LNCaP clone FGC (cell line): ENCODE data around the gene SNX17.

Source experiments
- DNase-seq: peaks from one replicate; pipeline ENCODE4 v3.0.0-alpha.2; 2011; ENCODE audit warnings: low read depth
- H3K4me3 ChIP-seq: 2 replicates; pipeline ENCODE4 v1.5.1; 2011; ENCODE audit warnings: mild to moderate bottlenecking, low read depth, low read length, control low read depth
- TF ChIP-seq, protein P1 (sequence below): IDR thresholded peaks from 2 replicates; pipeline ENCODE4 v1.5.1; 2012; ENCODE audit warnings: mild to moderate bottlenecking; ENCODE audit not compliant: control insufficient read depth, insufficient read depth; ENCODE audit errors: extremely low read depth

SNX17 gene

DNA sequence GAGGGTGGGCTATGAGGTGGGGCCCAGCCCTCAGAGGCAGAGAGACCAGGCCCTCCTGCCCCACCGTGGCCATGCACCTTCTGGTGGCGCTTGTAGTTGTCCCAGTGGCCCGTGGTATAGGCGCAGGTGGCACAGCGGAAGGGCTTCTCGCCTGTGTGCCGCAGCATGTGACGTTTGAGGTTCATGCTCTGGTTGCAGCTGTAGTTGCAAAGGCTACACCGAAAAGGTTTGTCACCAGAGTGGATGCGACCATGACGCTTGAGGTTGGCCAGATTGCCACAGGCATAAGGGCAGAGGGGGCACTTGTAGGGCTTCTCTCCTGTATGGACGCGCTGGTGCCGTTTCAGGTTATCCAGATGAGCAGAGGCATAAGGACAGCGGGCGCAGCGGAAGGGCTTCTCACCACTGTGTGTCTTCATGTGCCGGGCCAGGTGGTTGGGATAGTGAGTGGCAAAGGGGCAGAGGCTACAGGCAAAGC, 7.2 kb downstream of the SNX17 start:
- TF ChIP-seq, protein P1, sequence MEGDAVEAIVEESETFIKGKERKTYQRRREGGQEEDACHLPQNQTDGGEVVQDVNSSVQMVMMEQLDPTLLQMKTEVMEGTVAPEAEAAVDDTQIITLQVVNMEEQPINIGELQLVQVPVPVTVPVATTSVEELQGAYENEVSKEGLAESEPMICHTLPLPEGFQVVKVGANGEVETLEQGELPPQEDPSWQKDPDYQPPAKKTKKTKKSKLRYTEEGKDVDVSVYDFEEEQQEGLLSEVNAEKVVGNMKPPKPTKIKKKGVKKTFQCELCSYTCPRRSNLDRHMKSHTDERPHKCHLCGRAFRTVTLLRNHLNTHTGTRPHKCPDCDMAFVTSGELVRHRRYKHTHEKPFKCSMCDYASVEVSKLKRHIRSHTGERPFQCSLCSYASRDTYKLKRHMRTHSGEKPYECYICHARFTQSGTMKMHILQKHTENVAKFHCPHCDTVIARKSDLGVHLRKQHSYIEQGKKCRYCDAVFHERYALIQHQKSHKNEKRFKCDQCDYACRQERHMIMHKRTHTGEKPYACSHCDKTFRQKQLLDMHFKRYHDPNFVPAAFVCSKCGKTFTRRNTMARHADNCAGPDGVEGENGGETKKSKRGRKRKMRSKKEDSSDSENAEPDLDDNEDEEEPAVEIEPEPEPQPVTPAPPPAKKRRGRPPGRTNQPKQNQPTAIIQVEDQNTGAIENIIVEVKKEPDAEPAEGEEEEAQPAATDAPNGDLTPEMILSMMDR: no peak
- no peak for DNase-seq
- H3K4me3 ChIP-seq: no peak overlapping the region

DNA sequence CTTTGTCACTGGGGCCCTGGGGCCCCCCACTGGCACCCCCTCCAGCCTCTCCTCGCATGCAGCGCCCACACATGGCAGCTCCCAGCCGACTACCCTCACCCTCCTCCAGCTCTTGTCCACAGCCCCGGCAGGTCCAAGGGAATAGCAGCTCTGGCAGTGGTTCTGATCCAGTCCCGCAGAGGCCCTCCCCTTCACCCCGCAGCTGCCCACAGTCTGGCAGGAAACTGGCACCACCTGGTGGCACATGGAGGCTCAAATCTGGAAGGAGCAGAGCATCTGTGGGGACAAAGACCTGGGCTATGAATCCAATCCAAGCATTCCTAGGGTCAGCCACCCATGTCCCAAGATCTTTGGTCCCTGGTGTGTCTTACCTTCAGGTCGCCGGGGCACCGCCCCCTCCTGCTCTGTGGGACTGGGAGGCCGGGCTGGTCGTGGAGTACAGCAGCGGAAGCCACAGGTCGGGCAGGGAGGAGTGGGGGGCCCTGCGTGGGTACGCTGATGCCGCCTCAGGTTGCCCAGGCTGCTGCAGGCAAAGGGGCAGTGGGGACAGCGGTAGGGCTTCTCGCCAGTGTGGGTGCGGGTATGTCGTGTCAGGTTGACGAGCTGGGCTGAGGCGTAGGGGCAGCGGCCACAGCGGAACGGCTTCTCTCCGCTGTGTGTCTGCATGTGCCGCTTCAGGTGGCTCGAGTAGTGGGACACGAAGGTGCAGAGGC, 7.8 kb downstream of the SNX17 start:
- TF ChIP-seq, protein P1: peak; percentile 41
- DNase-seq: no peak
- no peak overlapping the region for H3K4me3 ChIP-seq

DNA sequence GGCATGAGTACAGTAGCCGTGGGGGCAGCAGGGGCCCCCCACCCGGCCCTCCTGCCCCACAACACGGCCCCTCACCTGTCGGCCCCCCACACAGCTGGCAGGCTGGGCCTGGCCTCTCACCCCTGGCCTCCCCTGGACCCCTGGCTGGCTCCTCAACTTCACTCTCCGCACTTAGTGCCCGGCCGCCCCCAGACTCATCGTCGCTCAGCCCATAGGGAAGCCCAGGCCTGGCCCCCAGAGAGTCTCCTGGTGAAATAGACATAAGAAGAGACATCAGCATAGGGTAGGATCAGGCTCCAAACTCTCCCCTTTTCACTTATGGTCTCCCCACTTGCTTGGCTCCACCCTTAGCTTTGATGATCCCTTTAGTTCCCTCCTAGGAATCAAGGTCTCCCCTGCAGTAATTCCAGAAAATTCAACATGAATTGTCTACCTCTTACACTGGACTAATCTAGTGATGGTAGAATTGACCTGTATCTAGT, 8.4 kb downstream of the SNX17 start:
- peak overlapping the region; percentile 67; the same call in 1 of the 2 replicates for H3K4me3 ChIP-seq
- DNase-seq: no peak
- TF ChIP-seq, protein P1: no peak

DNA sequence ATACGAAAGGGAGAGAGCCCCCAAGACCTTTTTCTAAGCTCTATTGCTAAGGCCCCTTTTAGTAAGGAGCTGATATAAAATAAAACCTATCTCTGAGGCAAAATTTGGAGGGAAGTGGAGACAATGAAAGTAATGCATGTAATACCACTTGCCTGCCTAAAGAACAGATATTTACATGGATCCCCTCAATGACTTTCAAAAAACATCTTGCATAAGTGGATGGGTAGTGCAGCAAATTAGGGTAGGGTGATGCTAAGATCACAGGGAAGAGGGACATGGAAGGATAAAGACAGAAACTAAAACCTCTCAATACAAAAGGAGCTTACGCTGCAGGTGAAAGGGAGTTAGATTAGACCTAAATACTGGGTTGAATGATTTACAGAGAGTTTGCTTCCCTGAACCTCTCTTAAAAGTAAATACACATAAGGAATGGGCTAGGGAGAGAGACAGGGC, 9.0 kb downstream of the SNX17 start:
- TF ChIP-seq, protein P1: no peak
- no peak for DNase-seq
- H3K4me3 ChIP-seq: peak overlapping the region; percentile 67

DNA sequence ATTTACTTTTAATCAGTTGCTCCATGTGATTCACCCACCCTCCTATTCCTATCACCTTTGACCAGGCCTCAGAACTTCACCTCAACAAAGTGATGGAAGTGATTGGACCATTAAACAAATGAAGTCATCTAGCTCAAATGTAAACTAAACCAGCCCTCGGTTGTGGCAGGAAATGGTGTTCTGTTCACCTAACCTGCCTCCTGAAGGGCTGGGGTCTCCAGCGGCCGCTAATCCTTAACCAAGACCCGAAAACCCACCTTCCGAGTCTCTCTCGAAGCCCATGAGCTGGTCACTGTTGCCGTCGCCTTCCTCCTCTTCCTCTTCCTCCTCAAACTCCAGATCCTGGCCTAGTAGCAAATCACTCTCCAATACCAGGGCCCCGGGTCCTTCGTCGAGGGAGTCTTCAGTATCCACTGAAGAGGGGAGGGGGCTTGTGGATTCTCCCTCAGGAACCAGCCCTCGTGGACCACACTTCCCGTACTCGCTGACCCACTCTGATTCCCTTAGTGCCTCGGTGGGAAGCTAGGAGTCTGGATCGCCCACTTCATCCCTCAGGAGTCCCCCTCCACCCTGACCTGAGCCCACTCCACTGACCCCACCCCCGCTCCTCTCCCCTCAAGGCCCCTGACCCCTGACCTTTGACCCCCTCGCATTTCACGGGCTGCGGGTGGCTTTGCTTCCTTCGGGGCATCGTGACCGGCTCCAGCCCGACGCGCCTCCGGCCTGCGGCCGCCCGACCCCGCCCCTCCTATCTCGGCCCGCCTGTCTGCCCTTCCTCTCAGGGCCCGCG, 9.6 kb downstream of the SNX17 start:
- DNase-seq: no peak

More for the DNA sequence above, 9.6 kb downstream of the SNX17 start:
- TF ChIP-seq, protein P1: no peak
- H3K4me3 ChIP-seq: peak overlapping the region; percentile 67
